ENCODE data around the gene FAM151A.

The FAM151A gene

GRCh38 chr1:54607821-54608565 lies 15.3 kb downstream of the FAM151A start:
- no peak overlapping the region for H3K9ac ChIP-seq (ENCODE audit: low read length)

GRCh38 chr1:54606990-54607325 lies 16.4 kb downstream of the FAM151A start:
- Histone ChIP-seq H3K9ac (ENCODE audit: low read length) (no peak overlapping the region), H3K27me3 (ENCODE audit: control insufficient read depth, insufficient read depth, low read length) (no peaks in the 10 kb centered on the region), H3K4me3 (ENCODE audit: low read length) (no peak overlapping the region), H3K9me3 (ENCODE audit: control insufficient read depth, low read length) (no peaks in the 10 kb centered on the region), H3K36me3 (ENCODE audit: control insufficient read depth, insufficient read depth, low read length) (peaks cover 9% of the 10 kb centered on the region), H3K4me1 (ENCODE audit: control insufficient read depth, insufficient read depth, low read length) (no peaks in the 10 kb centered on the region)

More at GRCh38 chr1:54607821-54608565, 15.3 kb downstream of the FAM151A start:
- Histone ChIP-seq H3K4me3 (ENCODE audit: low read length) (no peak overlapping the region), H3K27me3 (ENCODE audit: control insufficient read depth, insufficient read depth, low read length) (no peaks in the 10 kb centered on the region), H3K36me3 (ENCODE audit: control insufficient read depth, insufficient read depth, low read length) (peaks cover 9% of the 10 kb centered on the region), H3K4me1 (ENCODE audit: control insufficient read depth, insufficient read depth, low read length) (no peaks in the 10 kb centered on the region), H3K9me3 (ENCODE audit: control insufficient read depth, low read length) (no peaks in the 10 kb centered on the region)

GRCh38 chr1:54606096-54606989 lies 17.0 kb downstream of the FAM151A start:
- Histone ChIP-seq H3K4me3 (ENCODE audit: low read length) (no peak overlapping the region), H3K4me1 (ENCODE audit: control insufficient read depth, insufficient read depth, low read length) (no peaks in the 10 kb centered on the region), H3K36me3 (ENCODE audit: control insufficient read depth, insufficient read depth, low read length) (peaks cover 9% of the 10 kb centered on the region), H3K9me3 (ENCODE audit: control insufficient read depth, low read length) (no peaks in the 10 kb centered on the region), H3K9ac (ENCODE audit: low read length) (no peak overlapping the region), H3K27me3 (ENCODE audit: control insufficient read depth, insufficient read depth, low read length) (no peaks in the 10 kb centered on the region)

GRCh38 chr1:54604572-54605370 lies 18.6 kb downstream of the FAM151A start:
- Histone ChIP-seq H3K4me3 (ENCODE audit: low read length) (no peak overlapping the region), H3K9me3 (ENCODE audit: control insufficient read depth, low read length) (no peaks in the 10 kb centered on the region), H3K4me1 (ENCODE audit: control insufficient read depth, insufficient read depth, low read length) (no peaks in the 10 kb centered on the region), H3K27me3 (ENCODE audit: control insufficient read depth, insufficient read depth, low read length) (no peaks in the 10 kb centered on the region), H3K36me3 (ENCODE audit: control insufficient read depth, insufficient read depth, low read length) (peaks cover 9% of the 10 kb centered on the region), H3K9ac (ENCODE audit: low read length) (no peak overlapping the region)

GRCh38 chr1:54604051-54604450 lies 19.3 kb downstream of the FAM151A start:
- H3K36me3 ChIP-seq (ENCODE audit: control insufficient read depth, insufficient read depth, low read length): peaks cover 9% of the 10 kb centered on the region

GRCh38 chr1:54603241-54603640 lies 20.1 kb downstream of the FAM151A start:
- Histone ChIP-seq H3K4me1 (ENCODE audit: control insufficient read depth, insufficient read depth, low read length) (no peaks in the 10 kb centered on the region), H3K4me3 (ENCODE audit: low read length) (no peak overlapping the region), H3K27me3 (ENCODE audit: control insufficient read depth, insufficient read depth, low read length) (no peaks in the 10 kb centered on the region), H3K9ac (ENCODE audit: low read length) (no peak overlapping the region), H3K36me3 (ENCODE audit: control insufficient read depth, insufficient read depth, low read length) (peaks cover 7% of the 10 kb centered on the region), H3K9me3 (ENCODE audit: control insufficient read depth, low read length) (no peaks in the 10 kb centered on the region)

More at GRCh38 chr1:54604051-54604450, 19.3 kb downstream of the FAM151A start:
- Histone ChIP-seq H3K4me3 (ENCODE audit: low read length) (no peak overlapping the region), H3K9ac (ENCODE audit: low read length) (no peak overlapping the region), H3K9me3 (ENCODE audit: control insufficient read depth, low read length) (no peaks in the 10 kb centered on the region), H3K4me1 (ENCODE audit: control insufficient read depth, insufficient read depth, low read length) (no peaks in the 10 kb centered on the region), H3K27me3 (ENCODE audit: control insufficient read depth, insufficient read depth, low read length) (no peaks in the 10 kb centered on the region)

GRCh38 chr1:54602554-54602953 lies 20.8 kb downstream of the FAM151A start:
- H3K4me3 ChIP-seq (ENCODE audit: low read length): no peak overlapping the region
- H3K36me3 ChIP-seq (ENCODE audit: control insufficient read depth, insufficient read depth, low read length): peaks cover 5% of the 10 kb centered on the region
- H3K9ac ChIP-seq (ENCODE audit: low read length): no peak overlapping the region
- H3K9me3 ChIP-seq (ENCODE audit: control insufficient read depth, low read length): no peaks in the 10 kb centered on the region
- H3K27me3 ChIP-seq (ENCODE audit: control insufficient read depth, insufficient read depth, low read length): no peaks in the 10 kb centered on the region
- H3K4me1 ChIP-seq (ENCODE audit: control insufficient read depth, insufficient read depth, low read length): no peaks in the 10 kb centered on the region

GRCh38 chr1:54601730-54602129 lies 21.6 kb downstream of the FAM151A start:
- no peak overlapping the region for H3K4me3 ChIP-seq (ENCODE audit: low read length)
- no peaks in the 10 kb centered on the region for H3K27me3 ChIP-seq (ENCODE audit: control insufficient read depth, insufficient read depth, low read length)
- no peak overlapping the region for H3K9ac ChIP-seq (ENCODE audit: low read length)
- peaks cover 10% of the 10 kb centered on the region for H3K36me3 ChIP-seq (ENCODE audit: control insufficient read depth, insufficient read depth, low read length)
- no peaks in the 10 kb centered on the region for H3K9me3 ChIP-seq (ENCODE audit: control insufficient read depth, low read length)
- H3K4me1 ChIP-seq (ENCODE audit: control insufficient read depth, insufficient read depth, low read length): no peaks in the 10 kb centered on the region

GRCh38 chr1:54600947-54601721 lies 22.2 kb downstream of the FAM151A start:
- Histone ChIP-seq H3K9ac (ENCODE audit: low read length) (no peak overlapping the region), H3K9me3 (ENCODE audit: control insufficient read depth, low read length) (no peaks in the 10 kb centered on the region), H3K36me3 (ENCODE audit: control insufficient read depth, insufficient read depth, low read length) (peaks cover 10% of the 10 kb centered on the region), H3K27me3 (ENCODE audit: control insufficient read depth, insufficient read depth, low read length) (no peaks in the 10 kb centered on the region), H3K4me3 (ENCODE audit: low read length) (no peak overlapping the region), H3K4me1 (ENCODE audit: control insufficient read depth, insufficient read depth, low read length) (no peaks in the 10 kb centered on the region)

GRCh38 chr1:54599211-54599823 lies 24.0 kb downstream of the FAM151A start:
- Histone ChIP-seq H3K36me3 (ENCODE audit: control insufficient read depth, insufficient read depth, low read length) (peaks cover 10% of the 10 kb centered on the region), H3K27me3 (ENCODE audit: control insufficient read depth, insufficient read depth, low read length) (no peaks in the 10 kb centered on the region), H3K9ac (ENCODE audit: low read length) (no peak overlapping the region), H3K4me3 (ENCODE audit: low read length) (no peak overlapping the region), H3K9me3 (ENCODE audit: control insufficient read depth, low read length) (no peaks in the 10 kb centered on the region), H3K4me1 (ENCODE audit: control insufficient read depth, insufficient read depth, low read length) (no peaks in the 10 kb centered on the region)

- no peak overlapping the region for H3K4me3 ChIP-seq (ENCODE audit: low read length)
- H3K9me3 ChIP-seq (ENCODE audit: control insufficient read depth, low read length): no peaks in the 10 kb centered on the region
- no peak overlapping the region for H3K9ac ChIP-seq (ENCODE audit: low read length)
- no peaks in the 10 kb centered on the region for H3K27me3 ChIP-seq (ENCODE audit: control insufficient read depth, insufficient read depth, low read length)
- H3K4me1 ChIP-seq (ENCODE audit: control insufficient read depth, insufficient read depth, low read length): no peaks in the 10 kb centered on the region
- peaks cover 10% of the 10 kb centered on the region for H3K36me3 ChIP-seq (ENCODE audit: control insufficient read depth, insufficient read depth, low read length)
Measured at GRCh38 chr1:54597455-54598030, 25.8 kb downstream of the FAM151A start.
